Colonic mucosa (tissue), 4 donors: Measurements from ENCODE around the gene TSPAN13. TPM values are rescaled to one million over a fixed set of nuclear protein-coding genes. Genes with fewer than 3 reads are reported as not detected.

Source experiments
- DNase-seq: peaks from one replicate; pipeline ENCODE4 v3.0.0-alpha.2; 2020
- H3K27ac ChIP-seq: fragments of 200-600 bp; one replicate; pipeline ENCODE4 v1.8.0; 2021
- H3K27me3 ChIP-seq: fragments of 200-600 bp; one replicate; pipeline ENCODE4 v1.8.0; 2021
- H3K36me3 ChIP-seq: fragments of 200-600 bp; one replicate; pipeline ENCODE4 v1.8.0; 2021
- H3K4me1 ChIP-seq: fragments of 200-600 bp; one replicate; pipeline ENCODE4 v1.8.0; 2021; ENCODE audit warnings: mild to moderate bottlenecking
- H3K4me3 ChIP-seq: fragments of 200-600 bp; one replicate; pipeline ENCODE4 v1.8.0; 2021
- H3K9ac ChIP-seq, 2 donors: one replicate each; pipeline ENCODE4 v1.7.0; 2013; ENCODE audit warnings: control low read depth in 2 of 2, low read depth in 2 of 2, low read length in 2 of 2
- H3K9me3 ChIP-seq: fragments of 200-600 bp; one replicate; pipeline ENCODE4 v1.8.0; 2021
- CTCF ChIP-seq: fragments of 200-600 bp; IDR thresholded peaks from one replicate; pipeline ENCODE4 v1.8.0; 2022; ENCODE audit warnings: antibody characterized with exemption, mild to moderate bottlenecking
- intact Hi-C: fragments of 100-400 bp; cut with DNase I; formaldehyde crosslinking; loops from one replicate; pipeline ENCODE4 v1.14.1; 2022
- total RNA-seq, 2 donors: library from RNA; stranded (reverse); fragmentation: NEBNext Ultra II Directional in 1 of 2; extraction: Animal tissue kit (Norgen Biotek cat#: 25700) in 1 of 2; gene quantifications; one replicate each; pipeline ENCODE4 v1.2.1, GENCODE V29; 2021
- donor health status: healthy.
- donor health status: DM: no; HTN: no; CAD: no.
- donor health status: DM: no; HTN: no; CAD: no.

Gene TSPAN13
- total RNA-seq, 2 donors from 2014 or later = 151 to 156 TPM

- Histone ChIP-seq H3K4me1 (no peaks in the 10 kb centered on the region), H3K9ac (no peak overlapping the region), H3K27me3 (no peaks in the 10 kb centered on the region), H3K4me3 (no peak overlapping the region), H3K27ac (no peak overlapping the region), H3K9me3 (no peaks in the 10 kb centered on the region), H3K36me3 (no peaks in the 10 kb centered on the region)
- TF ChIP-seq CTCF = no peak
- intact Hi-C loops = no loop called here
- DNase-seq = no peak
Observed at GRCh38 chr7:16774294-16774693, 20.7 kb downstream of the TSPAN13 start.

GRCh38 chr7:16774986-16775385 is 21.4 kb downstream of the TSPAN13 start:
- no peak overlapping the region for H3K9ac ChIP-seq
- no peaks in the 10 kb centered on the region for H3K36me3 ChIP-seq
- H3K4me3 ChIP-seq = no peak overlapping the region
- no peaks in the 10 kb centered on the region for H3K27me3 ChIP-seq
- TF ChIP-seq CTCF = no peak
- DNase-seq = no peak
- no peaks in the 10 kb centered on the region for H3K4me1 ChIP-seq
- H3K27ac ChIP-seq = no peak overlapping the region
- H3K9me3 ChIP-seq = no peaks in the 10 kb centered on the region
- intact Hi-C loops = no loop called here

- Histone ChIP-seq H3K9me3 (no peaks in the 10 kb centered on the region), H3K4me1 (no peaks in the 10 kb centered on the region), H3K36me3 (no peaks in the 10 kb centered on the region), H3K4me3 (no peak overlapping the region), H3K27me3 (no peaks in the 10 kb centered on the region), H3K27ac (no peak overlapping the region), H3K9ac (no peak overlapping the region)
- no peak for DNase-seq
- no peak for TF ChIP-seq CTCF
- intact Hi-C loops = no loop called here
Observed at GRCh38 chr7:16776053-16776452, 22.5 kb downstream of the TSPAN13 start.

- no peaks in the 10 kb centered on the region for H3K4me1 ChIP-seq
- no peak for DNase-seq
- no peak overlapping the region for H3K9ac ChIP-seq
- intact Hi-C loops = no loop called here
- no peak for TF ChIP-seq CTCF
- no peaks in the 10 kb centered on the region for H3K9me3 ChIP-seq
- H3K27ac ChIP-seq = no peak overlapping the region
- H3K4me3 ChIP-seq = no peak overlapping the region
- no peaks in the 10 kb centered on the region for H3K27me3 ChIP-seq
- no peaks in the 10 kb centered on the region for H3K36me3 ChIP-seq
Observed at GRCh38 chr7:16778476-16778875, 24.9 kb downstream of the TSPAN13 start.

- no peak overlapping the region for H3K4me3 ChIP-seq
- no peak overlapping the region for H3K9ac ChIP-seq
- no peaks in the 10 kb centered on the region for H3K27me3 ChIP-seq
- DNase-seq = no peak
- H3K9me3 ChIP-seq = no peaks in the 10 kb centered on the region
- no peak for TF ChIP-seq CTCF
- intact Hi-C loops = no loop called here
- no peaks in the 10 kb centered on the region for H3K36me3 ChIP-seq
- no peaks in the 10 kb centered on the region for H3K4me1 ChIP-seq
- H3K27ac ChIP-seq = no peak overlapping the region
Observed at GRCh38 chr7:16779051-16779450, 25.5 kb downstream of the TSPAN13 start.

GRCh38 chr7:16780596-16780995 is 27.0 kb downstream of the TSPAN13 start:
- no peak for DNase-seq
- no peaks in the 10 kb centered on the region for H3K27me3 ChIP-seq

More at GRCh38 chr7:16780596-16780995, 27.0 kb downstream of the TSPAN13 start:
- Histone ChIP-seq H3K9ac (no peak overlapping the region), H3K36me3 (no peaks in the 10 kb centered on the region), H3K9me3 (no peaks in the 10 kb centered on the region), H3K27ac (no peak overlapping the region), H3K4me1 (no peaks in the 10 kb centered on the region), H3K4me3 (no peak overlapping the region)
- intact Hi-C loops = no loop called here
- no peak for TF ChIP-seq CTCF
